ENCODE data around the gene DSP.

DNA sequence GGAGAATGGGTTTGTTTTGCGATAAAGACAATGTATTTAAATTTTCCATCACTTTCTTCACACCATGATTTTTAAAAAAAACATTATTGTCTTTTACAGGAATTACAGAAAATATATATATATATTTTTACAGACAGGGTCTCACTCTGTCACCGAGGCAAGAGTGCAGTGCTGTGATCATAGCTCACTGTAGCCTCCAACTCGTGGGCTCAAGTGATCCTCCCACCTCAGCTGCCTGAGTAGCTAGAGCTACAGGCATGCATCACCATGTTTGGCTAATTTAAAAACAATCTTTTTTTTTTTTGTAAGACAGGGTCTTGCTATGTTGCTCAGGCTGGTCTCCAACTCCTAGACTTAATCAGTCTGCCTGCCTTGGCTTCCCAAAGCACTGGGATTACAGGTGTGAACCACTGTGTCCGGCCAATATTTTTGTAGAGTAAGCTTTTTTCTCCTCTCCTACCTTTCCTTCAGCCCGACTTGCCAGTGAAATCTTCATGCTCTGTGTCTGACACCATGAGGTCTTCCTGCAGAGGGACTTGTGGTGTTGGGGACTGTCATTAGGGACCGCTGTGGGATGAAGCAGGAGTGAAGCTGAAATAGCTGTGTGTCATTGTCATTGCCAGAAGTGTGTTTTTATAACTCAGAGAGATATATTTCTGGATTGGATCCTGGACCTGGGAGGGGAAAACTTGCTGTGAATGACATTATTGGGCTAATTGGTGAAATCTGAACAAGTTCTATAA is 13.2 kb downstream of the DSP start:
- TF ChIP-seq SUZ12 (IDR thresholded peaks at IDR 0.05; ENCODE audit: extremely low read depth, insufficient read depth, insufficient read length) (no peak), ZNF274 (IDR thresholded peaks at IDR 0.05; ENCODE audit: low read depth, low read length) (no peak)

Data from NT2/D1 (cell line).